SK-N-SH treated with all-trans-retinoic acid at 6 μM for 48 hours (cell line): ENCODE data around the gene HOXA4.

Experiments used
- ATAC-seq: fragments of 200-7000 bp; cut with Tn5 transposase; 3 replicates; pipeline ENCODE4 v1.9.1; 2020; ENCODE audit warnings: mild to moderate bottlenecking, moderate library complexity
- ARNTL ChIP-seq: fragments of 450-650 bp; formaldehyde crosslinking; IDR thresholded peaks from 2 replicates; pipeline ENCODE4 v1.5.0; 2020; ENCODE audit warnings: low read depth, mild to moderate bottlenecking, moderate library complexity, borderline replicate concordance
- CSDC2 ChIP-seq: fragments of 250-450 bp; sonication (Bioruptor Pico); IDR thresholded peaks from 2 replicates; pipeline ENCODE4 v1.5.0; 2020; ENCODE audit warnings: mild to moderate bottlenecking, moderate library complexity
- ESRRG ChIP-seq: fragments of 250-450 bp; sonication (Bioruptor Pico); IDR thresholded peaks from 2 replicates; pipeline ENCODE4 v1.6.1; 2021; ENCODE audit warnings: mild to moderate bottlenecking
- GLIS3 ChIP-seq: fragments of 250-450 bp; sonication (Bioruptor Pico); IDR thresholded peaks from 2 replicates; pipeline ENCODE4 v1.5.0; 2020; ENCODE audit warnings: mild to moderate bottlenecking, moderate library complexity
- ISL1 ChIP-seq: fragments of 250-450 bp; sonication (Bioruptor Pico); IDR thresholded peaks from 2 replicates; pipeline ENCODE4 v2.1.2; 2022; ENCODE audit warnings: mild to moderate bottlenecking, moderate library complexity
- OSR1 ChIP-seq: fragments of 250-450 bp; sonication (Bioruptor Pico); IDR thresholded peaks from 2 replicates; pipeline ENCODE4 v1.8.0; 2022; ENCODE audit warnings: moderate library complexity, mild to moderate bottlenecking, inconsistent platforms
- PPARA ChIP-seq: fragments of 250-450 bp; sonication (Bioruptor Pico); IDR thresholded peaks from 2 replicates; pipeline ENCODE4 v1.5.0; 2020; ENCODE audit warnings: mild to moderate bottlenecking, borderline replicate concordance
- SNAI2 ChIP-seq: fragments of 250-450 bp; sonication (Bioruptor Pico); IDR thresholded peaks from 2 replicates; pipeline ENCODE4 v1.5.0; 2020; ENCODE audit warnings: mild to moderate bottlenecking, moderate library complexity
- TCF4 ChIP-seq: fragments of 250-450 bp; sonication (Bioruptor Pico); IDR thresholded peaks from 2 replicates; pipeline ENCODE4 v1.8.0; 2021; ENCODE audit warnings: mild to moderate bottlenecking, moderate library complexity, borderline replicate concordance
- TOX ChIP-seq: fragments of 250-450 bp; sonication (Bioruptor Pico); IDR thresholded peaks from 2 replicates; pipeline ENCODE4 v1.8.0; 2021; ENCODE audit warnings: mild to moderate bottlenecking, moderate library complexity, borderline replicate concordance
- ZC3H10 ChIP-seq: fragments of 250-450 bp; sonication (Bioruptor Pico); IDR thresholded peaks from 2 replicates; pipeline ENCODE4 v1.5.1; 2021; ENCODE audit warnings: mild to moderate bottlenecking, moderate library complexity
- ZFP3 ChIP-seq: fragments of 250-450 bp; sonication (Bioruptor Pico); IDR thresholded peaks from 2 replicates; pipeline ENCODE4 v1.5.0; 2020; ENCODE audit warnings: mild to moderate bottlenecking, moderate library complexity
- ZFP30 ChIP-seq: fragments of 450-650 bp; formaldehyde crosslinking; IDR thresholded peaks from 2 replicates; pipeline ENCODE4 v1.5.0; 2022; ENCODE audit warnings: mild to moderate bottlenecking, moderate library complexity
- ZNF565 ChIP-seq: fragments of 450-650 bp; formaldehyde crosslinking; conservative IDR thresholded peaks from 2 replicates; pipeline ENCODE4 v1.5.0; 2020; ENCODE audit warnings: low read depth, mild to moderate bottlenecking, moderate library complexity
- ZNF70 ChIP-seq: fragments of 450-650 bp; formaldehyde crosslinking; IDR thresholded peaks from 2 replicates; pipeline ENCODE4 v1.5.0; 2020; ENCODE audit warnings: mild to moderate bottlenecking, moderate library complexity
- ZNF8 ChIP-seq: fragments of 450-650 bp; formaldehyde crosslinking; IDR thresholded peaks from 2 replicates; pipeline ENCODE4 v1.5.0; 2020; ENCODE audit warnings: mild to moderate bottlenecking, moderate library complexity
- TF ChIP-seq, protein P1 (sequence below): fragments of 250-450 bp; sonication (Bioruptor Pico); IDR thresholded peaks from 2 replicates; pipeline ENCODE4 v1.5.1; 2020; ENCODE audit warnings: low read depth, mild to moderate bottlenecking, moderate library complexity
- TF ChIP-seq, protein P2 (sequence below): fragments of 250-450 bp; sonication (Bioruptor Pico); IDR thresholded peaks from 2 replicates; pipeline ENCODE4 v1.8.0; 2021; ENCODE audit warnings: low read depth, mild to moderate bottlenecking, moderate library complexity, borderline replicate concordance
- TF ChIP-seq, protein P3 (sequence below): fragments of 250-450 bp; sonication (Bioruptor Pico); IDR thresholded peaks from 2 replicates; pipeline ENCODE4 v1.8.0; 2020; ENCODE audit warnings: mild to moderate bottlenecking, moderate library complexity, borderline replicate concordance
- TF ChIP-seq, protein P4 (sequence below): fragments of 250-450 bp; sonication (Bioruptor Pico); IDR thresholded peaks from 2 replicates; pipeline ENCODE4 v1.5.0; 2020; ENCODE audit warnings: mild to moderate bottlenecking, moderate library complexity

Gene HOXA4

DNA sequence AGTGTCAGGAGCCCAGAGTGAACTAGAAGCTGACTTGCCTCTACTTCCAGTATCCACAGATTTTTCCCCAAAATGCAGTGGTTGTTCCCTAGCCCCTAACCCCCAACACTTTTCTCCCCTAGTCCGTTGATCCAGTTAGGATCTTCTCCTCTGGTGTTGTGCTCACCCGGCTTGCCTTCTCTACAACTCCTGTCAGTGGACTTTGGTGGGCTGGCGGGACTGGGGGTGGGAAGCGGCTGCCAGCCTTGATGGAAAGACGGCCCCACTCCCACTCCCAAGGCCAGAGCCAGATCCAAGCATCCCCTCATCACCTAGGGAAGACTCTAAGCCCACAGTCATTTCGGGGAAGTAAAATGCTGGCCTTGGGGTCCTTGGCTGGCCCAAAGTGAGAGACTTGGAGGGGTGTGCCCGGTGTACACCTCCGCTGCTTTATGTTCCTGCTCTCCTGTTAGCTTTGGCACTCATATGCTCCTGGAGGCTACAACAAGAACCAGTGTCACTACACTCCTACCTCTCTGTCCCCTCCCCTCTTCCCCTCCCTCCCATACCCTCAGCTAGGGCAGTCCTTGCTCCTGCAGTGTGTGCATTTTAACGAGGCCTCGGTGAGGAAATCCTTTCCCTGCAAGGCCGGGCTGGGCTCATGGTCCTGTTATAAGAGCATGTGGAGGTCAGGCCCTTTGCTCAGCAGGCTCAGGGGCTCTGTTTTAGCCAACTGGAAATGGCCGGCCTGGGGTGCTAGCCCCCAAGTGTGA, 44.5 kb upstream of the HOXA4 start (continued):
- TF ChIP-seq, protein P1, sequence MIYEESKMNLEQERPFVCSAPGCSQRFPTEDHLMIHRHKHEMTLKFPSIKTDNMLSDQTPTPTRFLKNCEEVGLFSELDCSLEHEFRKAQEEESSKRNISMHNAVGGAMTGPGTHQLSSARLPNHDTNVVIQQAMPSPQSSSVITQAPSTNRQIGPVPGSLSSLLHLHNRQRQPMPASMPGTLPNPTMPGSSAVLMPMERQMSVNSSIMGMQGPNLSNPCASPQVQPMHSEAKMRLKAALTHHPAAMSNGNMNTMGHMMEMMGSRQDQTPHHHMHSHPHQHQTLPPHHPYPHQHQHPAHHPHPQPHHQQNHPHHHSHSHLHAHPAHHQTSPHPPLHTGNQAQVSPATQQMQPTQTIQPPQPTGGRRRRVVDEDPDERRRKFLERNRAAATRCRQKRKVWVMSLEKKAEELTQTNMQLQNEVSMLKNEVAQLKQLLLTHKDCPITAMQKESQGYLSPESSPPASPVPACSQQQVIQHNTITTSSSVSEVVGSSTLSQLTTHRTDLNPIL (CRISPR knock-in tag) = no peak
- TF ChIP-seq SNAI2 (no peak), ZFP3 (no peak), TOX (CRISPR knock-in tag) (no peak), GLIS3 (no peak), ZNF70 (CRISPR knock-in tag) (no peak), ZNF8 (CRISPR knock-in tag) (no peak), ZC3H10 (CRISPR knock-in tag) (no peak), CSDC2 (CRISPR knock-in tag) (no peak)
- TF ChIP-seq, protein P2, sequence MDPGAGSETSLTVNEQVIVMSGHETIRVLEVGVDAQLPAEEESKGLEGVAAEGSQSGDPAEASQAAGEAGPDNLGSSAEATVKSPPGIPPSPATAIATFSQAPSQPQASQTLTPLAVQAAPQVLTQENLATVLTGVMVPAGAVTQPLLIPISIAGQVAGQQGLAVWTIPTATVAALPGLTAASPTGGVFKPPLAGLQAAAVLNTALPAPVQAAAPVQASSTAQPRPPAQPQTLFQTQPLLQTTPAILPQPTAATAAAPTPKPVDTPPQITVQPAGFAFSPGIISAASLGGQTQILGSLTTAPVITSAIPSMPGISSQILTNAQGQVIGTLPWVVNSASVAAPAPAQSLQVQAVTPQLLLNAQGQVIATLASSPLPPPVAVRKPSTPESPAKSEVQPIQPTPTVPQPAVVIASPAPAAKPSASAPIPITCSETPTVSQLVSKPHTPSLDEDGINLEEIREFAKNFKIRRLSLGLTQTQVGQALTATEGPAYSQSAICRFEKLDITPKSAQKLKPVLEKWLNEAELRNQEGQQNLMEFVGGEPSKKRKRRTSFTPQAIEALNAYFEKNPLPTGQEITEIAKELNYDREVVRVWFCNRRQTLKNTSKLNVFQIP (CRISPR knock-in tag) = no peak

DNA sequence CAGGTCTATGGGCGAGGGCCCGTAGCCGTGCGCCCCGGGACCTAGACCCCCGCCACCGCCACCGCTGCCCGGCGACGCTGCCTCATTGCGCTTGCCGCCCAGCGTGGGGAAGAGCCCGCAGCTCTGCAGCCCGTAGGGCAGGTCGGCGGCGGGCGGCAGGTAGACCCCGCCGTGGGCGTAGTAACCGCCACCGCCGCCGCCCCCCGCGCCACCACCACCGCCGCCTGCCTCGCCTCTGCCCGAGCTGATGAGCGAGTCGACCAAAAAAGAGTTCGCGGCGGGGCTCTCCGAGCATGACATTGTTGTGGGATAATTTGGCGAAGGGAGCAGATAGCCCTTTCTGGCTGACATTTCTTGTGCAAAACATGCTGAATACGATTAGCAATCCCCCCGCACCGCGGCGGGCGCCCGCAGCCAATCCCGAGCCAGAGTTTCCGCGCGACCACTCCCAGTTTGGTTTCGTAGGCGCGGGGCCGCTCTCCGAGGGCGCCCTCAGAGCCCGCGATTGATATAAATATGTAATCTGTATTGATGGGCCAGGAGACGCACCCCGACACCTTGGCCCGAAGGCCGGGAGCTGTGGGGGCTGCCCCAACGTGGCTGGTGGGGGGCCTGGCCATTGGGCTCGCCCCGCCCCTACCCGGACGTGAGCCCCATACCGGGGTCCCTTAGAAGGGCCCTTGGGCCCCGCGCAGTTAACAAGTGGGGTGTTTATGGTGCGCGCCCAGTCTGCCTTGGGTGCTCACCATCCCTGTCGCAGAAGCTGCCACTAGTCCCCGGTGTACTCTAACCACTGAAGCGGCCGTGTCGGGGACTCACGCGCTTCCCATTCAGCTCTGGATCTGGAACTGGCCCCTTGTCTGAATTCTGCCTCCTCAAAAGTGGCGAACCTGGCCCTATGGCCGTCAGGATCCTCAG, 43.7 kb upstream of the HOXA4 start, which contains the start of gene HOXA10:
Gene HOXA10, minus strand, starts transcription at position 365 of the 918 bp plus-strand sequence. Its CDS starts 14 bp downstream, at position 351.
- TF ChIP-seq ARNTL (CRISPR knock-in tag) (no peak), ZFP3 (no peak)
- no peak for ATAC-seq

DNA sequence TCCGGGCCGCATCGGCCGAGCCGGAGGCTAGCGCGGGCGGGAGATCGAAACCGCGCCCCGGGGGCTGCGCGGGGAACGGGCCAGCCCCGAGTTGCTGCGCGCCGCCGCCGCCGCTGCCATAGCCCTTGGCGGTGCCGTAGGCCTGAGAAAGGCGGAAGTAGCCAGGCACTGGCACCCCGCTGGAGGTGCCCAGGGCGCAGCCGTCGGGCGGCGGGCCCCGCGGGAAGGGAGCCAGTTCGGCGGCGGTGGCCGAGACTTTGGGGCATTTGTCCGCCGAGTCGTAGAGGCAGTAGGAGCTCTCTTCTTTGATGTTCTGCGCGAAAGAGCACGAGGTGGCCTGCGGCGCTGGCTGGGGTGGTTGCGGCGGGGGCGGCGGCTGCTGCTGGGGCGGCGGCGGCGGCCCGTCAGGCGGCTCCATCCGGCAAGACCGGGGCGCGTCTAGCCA, 43.0 kb upstream of the HOXA4 start:
- ATAC-seq = no peak
- TF ChIP-seq ESRRG (CRISPR knock-in tag) (no peak), ISL1 (CRISPR knock-in tag) (no peak), ZFP30 (CRISPR knock-in tag) (no peak), SNAI2 (no peak)
- TF ChIP-seq, all 23 proteins: peak for 0

DNA sequence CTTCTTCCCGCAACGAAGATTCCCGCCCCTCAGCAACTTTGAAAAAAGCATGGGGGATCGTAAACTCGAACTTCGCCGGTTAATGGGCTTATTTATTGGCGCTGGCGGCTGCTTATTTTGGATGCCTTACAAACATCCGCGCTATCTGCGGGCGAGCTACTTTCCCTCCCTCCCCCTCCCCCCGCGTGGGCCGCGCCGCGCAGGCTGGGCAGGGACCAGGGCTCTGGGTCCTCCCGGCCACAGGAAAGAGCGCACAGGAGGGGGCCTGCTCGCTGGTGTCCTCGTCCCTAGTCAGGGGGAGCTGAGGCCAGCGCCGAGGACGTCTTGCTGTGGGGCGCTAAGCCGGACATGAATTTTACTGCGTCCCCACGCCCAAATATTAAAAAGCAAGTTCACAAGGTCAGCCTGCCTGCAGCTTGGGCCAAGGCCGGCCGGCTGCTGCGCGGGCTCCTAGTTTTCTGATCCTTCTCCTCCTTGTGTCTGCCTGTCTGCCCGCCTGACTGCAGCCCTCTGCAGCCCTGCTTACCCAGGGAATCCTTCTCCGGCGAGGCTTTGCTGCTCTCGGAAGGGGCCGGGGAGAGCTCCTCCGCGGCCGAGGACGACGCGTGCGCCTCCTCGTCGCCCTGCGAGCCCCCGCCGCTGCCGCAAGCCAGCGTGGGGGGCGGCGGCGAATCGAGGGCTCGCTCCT, 42.4 kb upstream of the HOXA4 start:
- ATAC-seq = peak; percentile 8; the same call in 1 of the 3 replicates
- TF ChIP-seq, protein P3, sequence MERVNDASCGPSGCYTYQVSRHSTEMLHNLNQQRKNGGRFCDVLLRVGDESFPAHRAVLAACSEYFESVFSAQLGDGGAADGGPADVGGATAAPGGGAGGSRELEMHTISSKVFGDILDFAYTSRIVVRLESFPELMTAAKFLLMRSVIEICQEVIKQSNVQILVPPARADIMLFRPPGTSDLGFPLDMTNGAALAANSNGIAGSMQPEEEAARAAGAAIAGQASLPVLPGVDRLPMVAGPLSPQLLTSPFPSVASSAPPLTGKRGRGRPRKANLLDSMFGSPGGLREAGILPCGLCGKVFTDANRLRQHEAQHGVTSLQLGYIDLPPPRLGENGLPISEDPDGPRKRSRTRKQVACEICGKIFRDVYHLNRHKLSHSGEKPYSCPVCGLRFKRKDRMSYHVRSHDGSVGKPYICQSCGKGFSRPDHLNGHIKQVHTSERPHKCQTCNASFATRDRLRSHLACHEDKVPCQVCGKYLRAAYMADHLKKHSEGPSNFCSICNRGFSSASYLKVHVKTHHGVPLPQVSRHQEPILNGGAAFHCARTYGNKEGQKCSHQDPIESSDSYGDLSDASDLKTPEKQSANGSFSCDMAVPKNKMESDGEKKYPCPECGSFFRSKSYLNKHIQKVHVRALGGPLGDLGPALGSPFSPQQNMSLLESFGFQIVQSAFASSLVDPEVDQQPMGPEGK = no peak
- TF ChIP-seq, protein P4, sequence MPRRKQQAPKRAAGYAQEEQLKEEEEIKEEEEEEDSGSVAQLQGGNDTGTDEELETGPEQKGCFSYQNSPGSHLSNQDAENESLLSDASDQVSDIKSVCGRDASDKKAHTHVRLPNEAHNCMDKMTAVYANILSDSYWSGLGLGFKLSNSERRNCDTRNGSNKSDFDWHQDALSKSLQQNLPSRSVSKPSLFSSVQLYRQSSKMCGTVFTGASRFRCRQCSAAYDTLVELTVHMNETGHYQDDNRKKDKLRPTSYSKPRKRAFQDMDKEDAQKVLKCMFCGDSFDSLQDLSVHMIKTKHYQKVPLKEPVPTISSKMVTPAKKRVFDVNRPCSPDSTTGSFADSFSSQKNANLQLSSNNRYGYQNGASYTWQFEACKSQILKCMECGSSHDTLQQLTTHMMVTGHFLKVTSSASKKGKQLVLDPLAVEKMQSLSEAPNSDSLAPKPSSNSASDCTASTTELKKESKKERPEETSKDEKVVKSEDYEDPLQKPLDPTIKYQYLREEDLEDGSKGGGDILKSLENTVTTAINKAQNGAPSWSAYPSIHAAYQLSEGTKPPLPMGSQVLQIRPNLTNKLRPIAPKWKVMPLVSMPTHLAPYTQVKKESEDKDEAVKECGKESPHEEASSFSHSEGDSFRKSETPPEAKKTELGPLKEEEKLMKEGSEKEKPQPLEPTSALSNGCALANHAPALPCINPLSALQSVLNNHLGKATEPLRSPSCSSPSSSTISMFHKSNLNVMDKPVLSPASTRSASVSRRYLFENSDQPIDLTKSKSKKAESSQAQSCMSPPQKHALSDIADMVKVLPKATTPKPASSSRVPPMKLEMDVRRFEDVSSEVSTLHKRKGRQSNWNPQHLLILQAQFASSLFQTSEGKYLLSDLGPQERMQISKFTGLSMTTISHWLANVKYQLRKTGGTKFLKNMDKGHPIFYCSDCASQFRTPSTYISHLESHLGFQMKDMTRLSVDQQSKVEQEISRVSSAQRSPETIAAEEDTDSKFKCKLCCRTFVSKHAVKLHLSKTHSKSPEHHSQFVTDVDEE (CRISPR knock-in tag) = no peak
- TF ChIP-seq ZC3H10 (CRISPR knock-in tag) (no peak), PPARA (CRISPR knock-in tag) (no peak), SNAI2 (no peak), ZNF565 (CRISPR knock-in tag) (no peak), TOX (CRISPR knock-in tag) (no peak), ZNF70 (CRISPR knock-in tag) (no peak), ZFP3 (no peak), TCF4 (CRISPR knock-in tag) (no peak), ZNF8 (CRISPR knock-in tag) (no peak), OSR1 (CRISPR knock-in tag) (no peak)
- TF ChIP-seq, protein P2 (CRISPR knock-in tag) = no peak
- TF ChIP-seq, protein P1 (CRISPR knock-in tag) = no peak
